HepG2 (cell line): Measurements from ENCODE around the gene SNHG17. TPM values are rescaled to one million over a fixed set of nuclear protein-coding genes. Genes with fewer than 3 reads are reported as not detected.

Source experiments
- ATAC-seq: fragments of 200-7000 bp; cut with Tn5 transposase; 3 replicates; pipeline ENCODE4 v1.9.1; 2020; ENCODE audit warnings: mild to moderate bottlenecking, moderate library complexity
- BruUV-seq: library from RNA; stranded (reverse); fragments of 400-500 nt; replicated peaks from 2 replicates; lab custom pipeline; 2021; lab: Mats Ljungman, UMichigan
- CTCF ChIA-PET: fragments of 300-600 bp; formaldehyde crosslinking; extraction: SDS; loops from one replicate; lab custom pipeline; 2021; ENCODE audit warnings: low total read pairs, inconsistent platforms, low intra/inter-chr PET ratio; lab: Yijun Ruan, JAX
- POLR2A ChIA-PET: fragments of 350-600 bp; sonication (Branson Sonifier 250); formaldehyde crosslinking; loops from one replicate; lab custom pipeline; 2020; ENCODE audit warnings: antibody characterized with exemption, inconsistent platforms; lab: Yijun Ruan, JAX
- DNase-seq: peaks from one replicate; pipeline ENCODE4 v3.0.0-alpha.2; 2015; ENCODE audit warnings: low spot score
- FAIRE-seq: peaks from 3 replicates; lab custom pipeline; 2011; peaks lifted over from hg19 to GRCh38; lab: Jason Lieb, UNC
- H2AFZ ChIP-seq: one replicate; pipeline ENCODE4 v1.6.1; 2011; ENCODE audit warnings: low read length, inconsistent platforms
- H3K27ac ChIP-seq: fragments of 300-600 bp; 3 replicates; pipeline ENCODE4 v1.8.0; 2011; ENCODE audit warnings: mixed run types, mild to moderate bottlenecking, mixed read lengths, low read length, inconsistent platforms; ENCODE audit not compliant: insufficient read depth; ENCODE audit errors: extremely low read length
- H3K27me3 ChIP-seq, 2 experiments: fragments of 200-600 bp in 1 of 2; 2 replicates in 1 of 2; 3 replicates in 1 of 2; pipeline versions ENCODE4 v1.6.0 to v1.8.0; 2011; ENCODE audit warnings: low read length in 2 of 2, mild to moderate bottlenecking in 2 of 2, moderate library complexity in 2 of 2, inconsistent platforms in 1 of 2; ENCODE audit not compliant: insufficient read depth in 2 of 2, control insufficient read depth in 1 of 2
- H3K36me3 ChIP-seq, 2 experiments: fragments of 200-600 bp in 1 of 2; replicated peaks in 1 of 2; 2 replicates in 1 of 2; 3 replicates in 1 of 2; pipeline versions ENCODE4 v1.5.1 to v1.8.0; 2011; ENCODE audit warnings: low read length in 2 of 2, inconsistent platforms in 1 of 2; ENCODE audit not compliant: insufficient read depth in 2 of 2, control insufficient read depth in 1 of 2
- H3K4me1 ChIP-seq: 2 replicates; pipeline ENCODE4 v1.5.1; 2012; ENCODE audit warnings: low read length, inconsistent platforms; ENCODE audit not compliant: insufficient read depth
- H3K4me2 ChIP-seq: 2 replicates; pipeline ENCODE4 v1.6.0; 2011; ENCODE audit warnings: low read depth, low read length, inconsistent platforms
- H3K4me3 ChIP-seq, 3 experiments: fragments of 200-600 bp in 1 of 3; sonication (generic), shearing (Covaris generic) in 1 of 3; replicated peaks in 1 of 3; 2 replicates each; pipeline ENCODE4 v1.5.1; 2011 to 2016; ENCODE audit warnings: low read length in 3 of 3, inconsistent platforms in 2 of 3, low read depth in 2 of 3, mild to moderate bottlenecking in 2 of 3, control low read depth in 1 of 3, mixed read lengths in 1 of 3; ENCODE audit not compliant: insufficient read depth in 1 of 3
- H3K79me2 ChIP-seq: one replicate; pipeline ENCODE4 v1.6.1; 2011; ENCODE audit warnings: low read length, inconsistent platforms; ENCODE audit not compliant: insufficient read depth
- H3K9ac ChIP-seq: 2 replicates; pipeline ENCODE4 v1.6.0; 2011; ENCODE audit warnings: mild to moderate bottlenecking, low read depth, low read length, inconsistent platforms; ENCODE audit not compliant: insufficient read depth
- H3K9me3 ChIP-seq: 2 replicates; pipeline ENCODE4 v1.5.1; 2012; ENCODE audit warnings: mild to moderate bottlenecking, low read length
- H4K20me1 ChIP-seq: 2 replicates; pipeline ENCODE4 v1.6.0; 2011; ENCODE audit warnings: inconsistent platforms, mild to moderate bottlenecking, low read length, moderate library complexity; ENCODE audit not compliant: insufficient read depth
- ARNT ChIP-seq: fragments of 450-650 bp; IDR thresholded peaks from 2 replicates; pipeline ENCODE4 v1.6.1; 2017
- FIP1L1 ChIP-seq: fragments of 200-400 bp; formaldehyde crosslinking; IDR thresholded peaks from 2 replicates; pipeline ENCODE4 v1.6.1; 2018; ENCODE audit warnings: low read depth, mild to moderate bottlenecking, low read length, moderate library complexity, borderline replicate concordance; ENCODE audit not compliant: insufficient read depth
- GABPB1 ChIP-seq: IDR thresholded peaks from 2 replicates; pipeline ENCODE4 v1.6.1; 2016; ENCODE audit warnings: mild to moderate bottlenecking, missing genetic modification reagents, moderate library complexity, missing compliant biosample characterization
- KLF13 ChIP-seq: sonication (generic); formaldehyde crosslinking; IDR thresholded peaks from 2 replicates; pipeline ENCODE4 v1.4.0; 2020; ENCODE audit warnings: mild to moderate bottlenecking, missing genetic modification reagents
- KLF15 ChIP-seq: sonication (generic); formaldehyde crosslinking; IDR thresholded peaks from 2 replicates; pipeline ENCODE4 v1.8.1; 2023; ENCODE audit warnings: borderline replicate concordance, mild to moderate bottlenecking, inconsistent platforms, missing genetic modification reagents, mixed read lengths
- PAF1 ChIP-seq: IDR thresholded peaks from 2 replicates; pipeline ENCODE4 v1.6.1; 2016; ENCODE audit warnings: missing genetic modification reagents, missing compliant biosample characterization
- SMC3 ChIP-seq: IDR thresholded peaks from 2 replicates; pipeline ENCODE4 v1.6.1; 2011; ENCODE audit warnings: low read length, improper control_type of control experiment
- SOX6 ChIP-seq, 2 experiments: fragments of 450-650 bp in 1 of 2; sonication (generic) in 1 of 2; formaldehyde crosslinking in 1 of 2; IDR thresholded peaks; 2 replicates each; pipeline versions ENCODE4 v1.4.0 to v1.6.1; 2017 to 2020; ENCODE audit warnings: antibody characterized with exemption in 1 of 2, mild to moderate bottlenecking in 1 of 2, missing genetic modification reagents in 1 of 2
- TARDBP ChIP-seq: sonication (generic); formaldehyde crosslinking; IDR thresholded peaks from 2 replicates; pipeline ENCODE4 v1.8.0; 2022; ENCODE audit warnings: mild to moderate bottlenecking, missing genetic modification reagents
- ZBTB7A ChIP-seq: sonication (generic); formaldehyde crosslinking; IDR thresholded peaks from 2 replicates; pipeline ENCODE4 v1.8.0; 2022; ENCODE audit warnings: mild to moderate bottlenecking, missing genetic modification reagents
- ZFYVE20 ChIP-seq: sonication (generic); formaldehyde crosslinking; IDR thresholded peaks from 2 replicates; pipeline ENCODE4 v1.8.0; 2023; ENCODE audit warnings: low read depth, mild to moderate bottlenecking, moderate library complexity, missing genetic modification reagents, borderline replicate concordance
- ZNF614 ChIP-seq: IDR thresholded peaks from 2 replicates; pipeline ENCODE4 v1.6.1; 2018; ENCODE audit warnings: missing biosample characterization, missing genetic modification reagents, inconsistent platforms, borderline replicate concordance
- ZNF790 ChIP-seq: sonication (generic); formaldehyde crosslinking; IDR thresholded peaks from 2 replicates; pipeline ENCODE4 v1.8.0; 2022; ENCODE audit warnings: missing genetic modification reagents, mild to moderate bottlenecking, borderline replicate concordance
- WGBS: methylation state at CpG from one replicate; pipeline ENCODE4 v1.1.6; 2017; ENCODE audit warnings: low lambda C conversion rate; 5-methylcytosine and 5-hydroxymethylcytosine counted together
- in situ Hi-C: cut with HindIII; loops from 2 replicates; pipeline ENCODE4 v1.10.0; 2017; ENCODE audit warnings: low pct_unique_long_range_greater_than_20kb; ENCODE audit not compliant: extremely low pct_ligation_motif_present
- intact Hi-C: fragments of 100-400 bp; cut with micrococcal nuclease; formaldehyde crosslinking; loops from one replicate; pipeline ENCODE4 v1.10.0; 2022; ENCODE audit not compliant: unreplicated experiment
- polyA plus RNA-seq, 8 experiments: library from polyadenylated mRNA; depleted of rRNA in 3 of 8; stranded (reverse) in 7 of 8; unstranded in 1 of 8; fragments of >200 nt; fragmentation: Illumina TruSeq in 4 of 8; extraction: Trizol in 4 of 8; gene quantifications; 2 replicates each; pipeline versions ENCODE4 v1.2.1 to v1.2.3, GENCODE V29; 2011 to 2016; ENCODE audit warnings: low read depth in 4 of 8, missing spikeins in 1 of 8, mixed read lengths in 1 of 8; ENCODE audit not compliant: insufficient read depth in 1 of 8
- total RNA-seq, 5 experiments: library from RNA; depleted of rRNA; stranded (reverse); fragments of >200 nt; fragmentation: Illumina TruSeq; extraction: Trizol; gene quantifications; 2 replicates each; pipeline ENCODE4 v1.2.3, GENCODE V29; 2016; ENCODE audit warnings: low read depth in 1 of 5
- TF ChIP-seq, protein P1 (sequence below): sonication (generic); formaldehyde crosslinking; IDR thresholded peaks from 2 replicates; pipeline ENCODE4 v1.4.0; 2020; ENCODE audit warnings: low read depth, missing genetic modification reagents
- TF ChIP-seq, protein P2 (sequence below): sonication (generic); formaldehyde crosslinking; IDR thresholded peaks from 2 replicates; pipeline ENCODE4 v1.5.1; 2020; ENCODE audit warnings: missing genetic modification reagents, mild to moderate bottlenecking, borderline replicate concordance

The SNHG17 gene
- total and polyA plus RNA-seq, 2 of the 13 experiments (the other 11 are each of a cell fraction or from before 2014, with no cell fraction given) = 26.2 to 41.2 TPM

DNA sequence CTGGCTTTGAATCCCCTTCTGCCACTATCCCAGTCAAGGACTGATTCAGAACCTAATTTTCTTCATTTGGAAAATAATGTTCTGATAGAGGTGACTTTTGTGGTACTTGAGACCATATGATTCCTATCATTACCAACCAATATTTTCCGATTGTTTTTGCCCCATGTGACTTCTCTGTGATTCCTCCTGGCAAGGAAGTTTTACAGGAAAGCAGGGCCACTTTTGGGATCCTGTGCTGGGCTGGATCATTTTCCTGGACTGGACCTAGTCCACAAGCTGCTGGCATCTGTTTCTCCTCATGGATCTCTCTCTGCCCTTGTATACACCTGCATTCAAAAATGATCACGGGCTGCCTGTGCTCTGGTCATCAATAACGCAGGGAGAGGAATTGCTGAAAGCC lies 13.9 kb upstream of the SNHG17 start (continued):
- TF ChIP-seq SOX6 (IDR thresholded peaks at IDR 0.05) (no peak), SOX6 (CRISPR knock-in tag; IDR thresholded peaks at IDR 0.05) (no peak), ZFYVE20 (CRISPR knock-in tag) (no peak)
- TF ChIP-seq, protein P1, sequence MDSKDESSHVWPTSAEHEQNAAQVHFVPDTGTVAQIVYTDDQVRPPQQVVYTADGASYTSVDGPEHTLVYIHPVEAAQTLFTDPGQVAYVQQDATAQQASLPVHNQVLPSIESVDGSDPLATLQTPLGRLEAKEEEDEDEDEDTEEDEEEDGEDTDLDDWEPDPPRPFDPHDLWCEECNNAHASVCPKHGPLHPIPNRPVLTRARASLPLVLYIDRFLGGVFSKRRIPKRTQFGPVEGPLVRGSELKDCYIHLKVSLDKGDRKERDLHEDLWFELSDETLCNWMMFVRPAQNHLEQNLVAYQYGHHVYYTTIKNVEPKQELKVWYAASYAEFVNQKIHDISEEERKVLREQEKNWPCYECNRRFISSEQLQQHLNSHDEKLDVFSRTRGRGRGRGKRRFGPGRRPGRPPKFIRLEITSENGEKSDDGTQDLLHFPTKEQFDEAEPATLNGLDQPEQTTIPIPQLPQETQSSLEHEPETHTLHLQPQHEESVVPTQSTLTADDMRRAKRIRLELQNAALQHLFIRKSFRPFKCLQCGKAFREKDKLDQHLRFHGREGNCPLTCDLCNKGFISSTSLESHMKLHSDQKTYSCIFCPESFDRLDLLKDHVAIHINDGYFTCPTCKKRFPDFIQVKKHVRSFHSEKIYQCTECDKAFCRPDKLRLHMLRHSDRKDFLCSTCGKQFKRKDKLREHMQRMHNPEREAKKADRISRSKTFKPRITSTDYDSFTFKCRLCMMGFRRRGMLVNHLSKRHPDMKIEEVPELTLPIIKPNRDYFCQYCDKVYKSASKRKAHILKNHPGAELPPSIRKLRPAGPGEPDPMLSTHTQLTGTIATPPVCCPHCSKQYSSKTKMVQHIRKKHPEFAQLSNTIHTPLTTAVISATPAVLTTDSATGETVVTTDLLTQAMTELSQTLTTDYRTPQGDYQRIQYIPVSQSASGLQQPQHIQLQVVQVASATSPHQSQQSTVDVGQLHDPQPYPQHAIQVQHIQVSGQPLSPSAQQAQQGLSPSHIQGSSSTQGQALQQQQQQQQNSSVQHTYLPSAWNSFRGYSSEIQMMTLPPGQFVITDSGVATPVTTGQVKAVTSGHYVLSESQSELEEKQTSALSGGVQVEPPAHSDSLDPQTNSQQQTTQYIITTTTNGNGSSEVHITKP = no peak

DNA sequence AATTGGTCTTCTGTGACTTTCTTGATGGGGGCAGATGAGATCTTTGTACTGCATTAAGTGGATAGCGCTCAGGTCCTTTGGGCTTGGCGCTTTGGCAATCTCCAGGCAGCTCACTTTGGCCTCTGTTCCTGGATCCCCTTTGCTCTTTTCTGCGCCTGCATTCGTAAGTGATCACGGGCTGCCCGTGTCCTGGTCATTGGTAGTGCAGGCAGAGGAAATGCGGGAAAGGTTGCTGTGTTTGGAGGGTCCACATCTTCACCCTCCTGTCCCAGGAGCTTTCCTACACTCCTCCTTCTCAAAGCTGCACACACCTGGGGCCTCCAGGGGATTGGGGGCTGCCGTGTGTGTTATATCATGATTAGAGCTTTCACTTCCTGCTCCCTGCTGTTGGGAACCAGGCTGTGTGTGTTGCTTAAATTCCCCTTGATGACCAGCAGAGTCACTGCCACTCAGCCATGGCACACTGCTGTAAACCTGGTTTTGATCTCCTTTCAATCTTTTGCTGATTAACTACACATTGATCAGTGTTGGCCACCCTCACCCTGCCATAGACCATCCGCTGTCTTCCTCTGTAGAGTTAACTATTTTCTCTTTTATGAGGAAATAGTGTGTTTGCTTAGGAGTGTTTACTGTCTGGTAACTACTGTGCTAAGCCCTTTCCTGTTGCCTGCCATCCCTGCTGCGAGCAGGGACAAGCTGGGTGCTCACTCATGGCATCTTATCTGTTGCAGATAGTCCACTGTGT lies 13.0 kb upstream of the SNHG17 start:
- Histone ChIP-seq H4K20me1 (no peaks in the 10 kb centered on the region), H3K4me3 (peak overlapping the region; percentile 86 to 99 (median 95)), H3K4me1 (peaks cover 42% of the 10 kb centered on the region), H3K79me2 (peaks cover 12% of the 10 kb centered on the region), H2AFZ (no peak overlapping the region), H3K9me3 (no peaks in the 10 kb centered on the region), H3K36me3 (peaks cover 16 to 28% of the 10 kb centered on the region in 2 experiments), H3K9ac (peak overlapping the region; percentile 98), H3K4me2 (peak overlapping the region; percentile 92), H3K27me3 (no peaks in the 10 kb centered on the region; a peak in 1 of 5 replicates), H3K27ac (peak overlapping the region; percentile 78)
- in situ Hi-C loops = loop anchor here (25.0 kb wide), 1 partner anchor 289 kb away; the partner anchor contains the start of gene ACTR5
- DNase-seq = peak; percentile 79
- BruUV-seq = no TSS peak
- ChIA-PET POLR2A (interaction anchor here (0.6 to 5.1 kb wide), 12 partner anchors 9 to 304 kb away, joined by 3 to 294 read pairs (median 4); partner anchors contain the start of genes RALGAPB and SNHG17), CTCF (interaction anchor here (3.0 to 6.0 kb wide), 2 partner anchors 13 to 25 kb away, joined by 18 to 314 read pairs; partner anchors contain the start of genes RALGAPB and SNHG17)
- intact Hi-C loops = no loop called here
- 60% methylated on average over 10 of the region's 10 CpGs for WGBS
- peak; percentile 81 for FAIRE-seq
- ATAC-seq = peak; percentile 78
- TF ChIP-seq GABPB1 (CRISPR knock-in tag) = peak; percentile 35; the same call in 1 of the 2 replicates
- peak; percentile 68; the same call in 1 of the 2 replicates for TF ChIP-seq TARDBP (CRISPR knock-in tag)
- TF ChIP-seq KLF15 (CRISPR knock-in tag) = no peak
- no peak for TF ChIP-seq ARNT
- peak; percentile 48; the same call in 1 of the 2 replicates for TF ChIP-seq ZBTB7A (CRISPR knock-in tag)
- 0 out of 2 replicates have a peak, but pooled peaks have one; percentile 48 for TF ChIP-seq ZNF790 (CRISPR knock-in tag)
- TF ChIP-seq, protein P2, sequence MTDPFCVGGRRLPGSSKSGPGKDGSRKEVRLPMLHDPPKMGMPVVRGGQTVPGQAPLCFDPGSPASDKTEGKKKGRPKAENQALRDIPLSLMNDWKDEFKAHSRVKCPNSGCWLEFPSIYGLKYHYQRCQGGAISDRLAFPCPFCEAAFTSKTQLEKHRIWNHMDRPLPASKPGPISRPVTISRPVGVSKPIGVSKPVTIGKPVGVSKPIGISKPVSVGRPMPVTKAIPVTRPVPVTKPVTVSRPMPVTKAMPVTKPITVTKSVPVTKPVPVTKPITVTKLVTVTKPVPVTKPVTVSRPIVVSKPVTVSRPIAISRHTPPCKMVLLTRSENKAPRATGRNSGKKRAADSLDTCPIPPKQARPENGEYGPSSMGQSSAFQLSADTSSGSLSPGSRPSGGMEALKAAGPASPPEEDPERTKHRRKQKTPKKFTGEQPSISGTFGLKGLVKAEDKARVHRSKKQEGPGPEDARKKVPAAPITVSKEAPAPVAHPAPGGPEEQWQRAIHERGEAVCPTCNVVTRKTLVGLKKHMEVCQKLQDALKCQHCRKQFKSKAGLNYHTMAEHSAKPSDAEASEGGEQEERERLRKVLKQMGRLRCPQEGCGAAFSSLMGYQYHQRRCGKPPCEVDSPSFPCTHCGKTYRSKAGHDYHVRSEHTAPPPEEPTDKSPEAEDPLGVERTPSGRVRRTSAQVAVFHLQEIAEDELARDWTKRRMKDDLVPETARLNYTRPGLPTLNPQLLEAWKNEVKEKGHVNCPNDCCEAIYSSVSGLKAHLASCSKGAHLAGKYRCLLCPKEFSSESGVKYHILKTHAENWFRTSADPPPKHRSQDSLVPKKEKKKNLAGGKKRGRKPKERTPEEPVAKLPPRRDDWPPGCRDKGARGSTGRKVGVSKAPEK (CRISPR knock-in tag) = no peak; the same call in 1 of the 2 replicates
- TF ChIP-seq PAF1 (CRISPR knock-in tag) = no peak
- TF ChIP-seq KLF13 = no peak
- peak; percentile 39 for TF ChIP-seq SMC3
- TF ChIP-seq FIP1L1 = no peak
- TF ChIP-seq ZNF614 (CRISPR knock-in tag) = peak; percentile 50
